Non-pigmented ciliary epithelial cell (primary cell): ENCODE results near the gene HEXIM2.

Experiments
- DNase-seq: peaks from one replicate; pipeline ENCODE4 v3.0.0-alpha.2; 2010; ENCODE audit warnings: low read depth

HEXIM2 gene

DNA sequence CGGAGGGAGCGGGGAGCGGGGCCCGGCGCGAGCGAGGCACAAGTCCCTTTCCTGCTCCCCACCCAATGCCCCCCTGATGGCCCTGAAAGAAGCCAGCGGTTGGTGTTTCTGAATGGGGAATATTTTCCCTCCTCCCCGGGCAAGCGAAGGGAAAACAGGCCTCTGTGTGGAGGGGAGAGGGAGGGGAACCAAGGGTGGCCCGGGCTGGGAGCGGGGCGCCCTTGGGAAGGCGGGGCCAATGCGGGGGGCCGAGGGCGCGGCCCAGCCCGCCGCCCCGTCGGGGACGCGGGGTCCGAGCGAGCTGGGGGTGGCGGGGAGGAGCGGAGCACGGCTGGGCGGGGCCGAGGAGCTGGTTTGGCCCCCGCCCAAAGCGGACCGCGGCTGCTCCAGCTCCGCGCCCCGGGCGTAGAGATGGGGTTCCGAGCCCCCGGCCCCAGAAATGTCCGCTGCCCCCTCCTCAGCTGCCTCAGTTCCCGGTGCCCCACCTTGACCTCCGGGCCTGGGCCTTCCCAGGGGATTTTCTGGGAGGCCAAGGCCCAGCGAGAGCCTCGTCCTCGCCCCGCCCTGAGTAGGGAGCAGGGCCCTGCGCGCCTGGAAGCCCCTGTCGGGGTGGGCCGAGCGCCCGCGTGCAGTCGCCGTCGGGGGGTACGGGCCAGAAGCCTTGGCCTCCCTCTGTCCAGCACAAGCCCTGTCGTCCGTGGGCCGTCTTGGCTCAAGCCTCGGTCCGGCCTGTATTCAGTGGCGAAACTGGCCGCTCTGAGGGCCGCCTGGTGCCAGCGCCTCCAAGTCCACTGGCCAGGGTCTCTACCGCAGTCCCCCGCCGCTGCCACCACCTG lies 17.3 kb upstream of the HEXIM2 start:
- DNase-seq, result no peak

DNA sequence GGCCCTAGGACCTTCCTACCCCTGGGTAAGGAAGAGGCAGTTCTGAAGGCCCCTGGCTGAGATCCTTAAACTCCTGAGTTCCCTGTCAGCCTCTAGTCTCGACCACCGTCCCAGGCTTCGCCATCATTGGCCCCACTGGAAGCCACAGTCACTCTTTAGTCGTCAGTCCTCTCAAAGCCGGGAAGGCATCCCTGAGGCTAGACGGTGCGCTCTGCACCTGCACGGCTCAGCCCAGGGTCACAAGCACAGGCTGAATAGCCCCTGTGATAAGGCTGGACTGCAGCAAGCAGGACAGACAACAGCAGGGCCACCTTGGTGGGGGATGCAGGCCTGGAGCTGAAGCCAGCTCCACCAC lies 16.7 kb upstream of the HEXIM2 start:
- DNase-seq, result no peak

DNA sequence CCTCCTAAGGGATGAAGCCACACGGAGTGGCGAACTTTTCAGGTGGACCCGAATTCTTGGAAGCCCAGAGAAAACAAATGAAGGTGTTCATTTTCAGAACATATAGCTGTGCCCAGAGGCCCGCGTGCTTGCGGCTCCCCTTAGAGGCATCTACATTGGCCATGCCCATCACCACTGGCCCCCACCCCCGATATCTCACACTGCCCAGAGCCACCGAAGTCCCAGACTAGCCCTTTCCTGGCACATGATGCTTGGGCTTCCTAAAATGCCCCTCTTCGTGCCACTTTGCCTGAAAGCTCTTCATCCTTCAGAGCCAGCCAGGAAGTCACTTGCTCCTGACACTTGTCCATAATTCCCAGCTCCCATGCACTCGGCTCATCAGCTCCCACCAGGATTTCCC lies 15.5 kb upstream of the HEXIM2 start:
- DNase-seq, result no peak

DNA sequence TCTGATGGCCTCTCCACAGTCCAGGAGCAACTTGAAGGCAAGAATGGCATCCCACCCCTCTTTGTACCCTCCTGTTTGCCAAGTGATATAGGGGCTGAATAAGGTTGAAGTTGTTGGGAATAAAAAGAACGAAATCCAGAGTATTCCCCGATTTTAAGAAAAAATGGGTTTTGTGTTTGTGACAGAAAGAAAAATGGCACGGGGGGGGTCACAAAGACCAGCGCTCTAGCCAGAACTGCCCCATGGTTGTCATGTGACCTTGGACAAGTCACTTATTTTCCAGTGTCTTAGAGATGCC lies 15.1 kb upstream of the HEXIM2 start:
- no peak for DNase-seq

DNA sequence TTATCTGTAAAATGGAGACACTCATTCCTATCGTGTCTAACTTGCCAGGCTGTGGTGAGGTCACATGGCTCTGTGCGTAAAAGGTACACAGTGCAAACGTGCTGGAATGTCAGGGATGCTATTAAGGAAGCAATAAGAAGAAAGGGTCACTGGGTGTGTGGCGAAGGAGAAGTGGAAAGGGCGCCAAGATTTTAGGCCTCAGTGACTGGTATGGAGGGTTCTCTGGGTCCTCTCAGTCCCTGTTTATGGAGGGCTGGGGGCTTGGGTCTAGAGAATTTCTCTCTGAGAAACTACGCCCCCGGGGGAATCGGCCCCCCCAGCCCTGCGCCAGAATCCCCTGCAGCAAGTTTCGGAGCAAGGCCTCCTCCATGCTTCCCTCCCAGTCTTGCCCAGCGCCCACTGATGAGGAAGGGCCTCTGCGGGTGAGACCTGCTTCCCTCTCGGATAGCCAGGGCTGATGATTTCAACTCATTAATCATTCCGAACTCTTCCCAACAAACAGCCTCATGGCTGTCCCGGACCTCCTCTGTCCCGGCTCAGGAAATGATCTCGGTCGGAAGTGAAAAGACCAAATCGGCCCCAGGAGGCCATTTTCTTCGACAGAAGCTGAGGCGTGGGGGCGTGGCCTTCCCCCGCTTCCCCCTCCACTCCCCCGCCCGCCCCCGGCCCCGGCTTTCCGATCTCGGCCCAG lies 14.6 kb upstream of the HEXIM2 start:
- no peak for DNase-seq

DNA sequence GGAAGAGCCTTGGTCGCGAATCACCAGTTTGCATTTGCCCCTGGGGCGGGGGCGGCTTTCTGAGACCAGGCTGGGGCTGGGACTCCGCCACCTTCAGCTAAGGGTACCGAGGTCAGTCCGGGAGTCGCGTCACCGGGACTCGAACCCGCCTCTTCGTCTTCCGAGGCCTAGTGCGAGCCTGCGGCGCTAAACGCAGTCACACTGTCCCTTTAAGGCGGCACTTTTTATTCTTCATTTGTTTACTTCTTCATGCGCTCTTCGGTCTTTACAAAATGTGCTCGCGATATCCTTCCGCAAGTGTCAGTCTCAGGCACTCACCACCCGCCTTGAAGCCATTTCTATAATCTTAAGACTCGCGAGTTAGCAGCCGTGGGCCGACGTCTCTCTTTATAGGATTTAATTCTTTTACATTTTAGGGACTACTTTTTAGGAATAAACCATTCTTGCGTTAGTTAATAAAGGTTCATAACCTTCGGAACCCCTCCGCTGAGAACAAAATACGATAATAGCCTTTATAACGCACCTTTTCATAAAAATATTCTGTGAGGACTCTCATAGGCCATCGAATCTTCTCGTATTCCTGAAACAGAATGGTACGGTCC lies 14.0 kb upstream of the HEXIM2 start:
- no peak for DNase-seq

DNA sequence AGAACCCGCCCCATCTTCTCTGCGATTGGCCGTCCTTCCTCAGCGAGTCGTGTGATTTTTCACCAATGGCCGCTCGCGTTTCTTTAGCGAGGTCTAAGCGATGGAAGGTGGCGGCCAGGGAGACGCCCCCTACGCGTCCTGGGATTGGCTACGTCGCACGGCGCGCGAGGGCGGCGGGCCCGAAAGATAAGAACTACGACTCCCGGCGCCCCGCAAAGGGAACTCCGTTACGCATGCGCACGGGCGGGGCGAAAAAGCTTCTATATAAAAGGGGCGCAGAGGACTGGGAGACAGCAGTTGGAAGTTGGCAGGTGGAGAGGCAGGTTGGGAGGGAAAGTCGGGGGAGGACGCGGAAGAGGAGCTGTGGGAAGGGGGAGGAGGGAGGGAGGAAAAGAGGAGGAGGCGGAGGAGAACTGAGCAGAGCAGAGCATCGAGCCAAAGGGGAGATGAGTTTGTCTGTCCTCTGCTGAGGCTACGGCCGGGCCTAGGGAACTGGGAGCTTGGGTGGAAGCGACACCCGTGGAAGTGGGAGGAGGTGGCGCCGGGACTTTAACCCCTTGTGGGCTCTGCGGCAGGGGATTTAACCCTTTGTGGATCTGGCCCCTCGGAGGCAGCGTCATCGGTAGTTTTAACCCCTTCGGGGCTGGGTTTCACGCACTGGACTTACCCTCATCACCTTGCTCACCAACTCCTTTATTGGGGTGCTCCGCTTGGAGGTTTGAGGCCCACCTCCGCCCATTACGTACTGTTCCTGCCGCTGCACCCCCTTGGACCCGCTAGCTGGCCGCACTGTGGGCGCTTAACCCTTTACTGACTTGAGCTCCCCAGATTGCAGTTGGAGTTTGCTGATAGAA lies 13.3 kb upstream of the HEXIM2 start, which contains the start of gene HEXIM1:
Gene HEXIM1, plus strand, starts transcription at position 293 of the 854 bp plus-strand sequence. CDS start 716 bp downstream, outside the sequence.
- peak; percentile 97 for DNase-seq

DNA sequence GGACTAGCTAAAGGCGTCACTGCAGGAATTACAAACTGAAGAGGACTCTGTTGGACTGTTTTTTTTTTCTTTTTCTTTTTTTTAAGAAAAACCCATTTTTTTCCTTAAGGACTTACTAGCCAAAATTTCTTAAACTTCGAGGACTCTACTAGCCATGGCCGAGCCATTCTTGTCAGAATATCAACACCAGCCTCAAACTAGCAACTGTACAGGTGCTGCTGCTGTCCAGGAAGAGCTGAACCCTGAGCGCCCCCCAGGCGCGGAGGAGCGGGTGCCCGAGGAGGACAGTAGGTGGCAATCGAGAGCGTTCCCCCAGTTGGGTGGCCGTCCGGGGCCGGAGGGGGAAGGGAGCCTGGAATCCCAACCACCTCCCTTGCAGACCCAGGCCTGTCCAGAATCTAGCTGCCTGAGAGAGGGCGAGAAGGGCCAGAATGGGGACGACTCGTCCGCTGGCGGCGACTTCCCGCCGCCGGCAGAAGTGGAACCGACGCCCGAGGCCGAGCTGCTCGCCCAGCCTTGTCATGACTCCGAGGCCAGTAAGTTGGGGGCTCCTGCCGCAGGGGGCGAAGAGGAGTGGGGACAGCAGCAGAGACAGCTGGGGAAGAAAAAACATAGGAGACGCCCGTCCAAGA lies 12.5 kb upstream of the HEXIM2 start:
- DNase-seq, result no peak

DNA sequence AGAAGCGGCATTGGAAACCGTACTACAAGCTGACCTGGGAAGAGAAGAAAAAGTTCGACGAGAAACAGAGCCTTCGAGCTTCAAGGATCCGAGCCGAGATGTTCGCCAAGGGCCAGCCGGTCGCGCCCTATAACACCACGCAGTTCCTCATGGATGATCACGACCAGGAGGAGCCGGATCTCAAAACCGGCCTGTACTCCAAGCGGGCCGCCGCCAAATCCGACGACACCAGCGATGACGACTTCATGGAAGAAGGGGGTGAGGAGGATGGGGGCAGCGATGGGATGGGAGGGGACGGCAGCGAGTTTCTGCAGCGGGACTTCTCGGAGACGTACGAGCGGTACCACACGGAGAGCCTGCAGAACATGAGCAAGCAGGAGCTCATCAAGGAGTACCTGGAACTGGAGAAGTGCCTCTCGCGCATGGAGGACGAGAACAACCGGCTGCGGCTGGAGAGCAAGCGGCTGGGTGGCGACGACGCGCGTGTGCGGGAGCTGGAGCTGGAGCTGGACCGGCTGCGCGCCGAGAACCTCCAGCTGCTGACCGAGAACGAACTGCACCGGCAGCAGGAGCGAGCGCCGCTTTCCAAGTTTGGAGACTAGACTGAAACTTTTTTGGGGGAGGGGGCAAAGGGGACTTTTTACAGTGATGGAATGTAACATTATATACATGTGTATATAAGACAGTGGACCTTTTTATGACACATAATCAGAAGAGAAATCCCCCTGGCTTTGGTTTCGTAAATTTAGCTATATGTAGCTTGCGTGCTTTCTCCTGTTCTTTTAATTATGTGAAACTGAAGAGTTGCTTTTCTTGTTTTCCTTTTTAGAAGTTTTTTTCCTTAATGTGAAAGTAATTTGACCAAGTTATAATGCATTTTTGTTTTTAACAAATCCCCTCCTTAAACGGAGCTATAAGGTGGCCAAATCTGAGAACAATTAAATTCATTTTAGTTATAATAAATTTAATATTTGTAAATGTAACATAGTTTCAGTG lies 11.7 kb upstream of the HEXIM2 start:
- DNase-seq, result no peak

DNA sequence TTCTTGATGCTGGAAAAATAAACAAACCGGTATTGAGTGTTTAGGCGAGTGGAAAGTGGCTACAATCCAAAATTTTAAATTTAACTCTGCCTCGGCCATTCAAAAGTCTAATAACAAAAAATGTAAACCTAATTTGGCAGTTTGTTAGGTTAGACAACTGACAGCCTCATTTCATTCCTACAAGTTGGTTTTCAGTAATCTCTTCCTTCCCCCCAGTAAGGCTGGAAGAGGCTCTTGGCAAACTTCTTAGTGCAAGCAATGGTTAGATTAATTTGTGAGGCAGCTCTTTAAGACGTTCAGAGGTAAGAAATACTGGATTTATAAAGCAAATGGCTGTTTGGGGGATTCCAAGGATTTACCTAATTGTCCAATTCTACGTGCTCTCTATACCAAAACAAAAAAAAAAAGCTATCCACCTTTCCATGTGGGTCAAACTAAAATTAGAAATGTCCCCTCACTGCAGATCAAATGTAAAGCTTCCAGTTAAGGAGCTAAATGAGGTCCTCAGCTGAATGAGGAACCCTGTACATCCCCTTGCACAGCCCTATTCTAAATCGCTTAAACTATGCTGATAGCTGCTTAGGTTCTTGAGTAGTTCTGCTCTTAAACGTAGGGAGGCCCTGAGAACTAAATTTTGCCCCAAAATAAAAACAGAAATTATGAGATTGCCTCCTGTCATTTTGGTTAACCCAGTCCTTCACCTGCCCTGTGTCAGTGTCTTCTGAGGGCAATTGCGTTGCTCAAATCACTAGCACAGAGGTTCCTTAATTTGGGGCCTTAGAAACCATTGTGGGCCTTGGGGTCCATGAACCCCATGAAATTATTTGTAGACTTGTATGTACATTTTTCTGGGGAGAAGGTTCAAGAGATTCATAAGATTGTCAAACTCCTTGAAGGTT lies 10.5 kb upstream of the HEXIM2 start:
- no peak for DNase-seq

DNA sequence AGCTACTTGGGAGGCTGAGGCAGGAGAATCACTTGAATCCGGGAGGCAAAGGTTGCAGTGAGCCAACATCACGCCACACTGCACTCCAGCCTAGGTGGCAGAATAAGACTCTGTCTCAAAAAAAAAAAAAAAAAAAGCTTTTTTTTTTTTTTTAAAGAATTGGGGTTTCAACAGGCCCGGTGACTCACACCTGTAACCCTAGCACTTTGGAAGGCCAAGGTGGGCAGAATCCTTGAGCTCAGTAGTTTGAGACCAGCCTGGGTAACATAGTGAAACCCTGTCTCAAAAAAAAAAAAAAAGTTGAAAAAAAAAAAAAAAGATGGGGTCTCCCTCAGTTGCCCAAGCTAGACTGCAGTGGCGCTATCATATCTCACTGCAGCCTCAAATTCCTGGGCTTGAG lies 6.6 kb upstream of the HEXIM2 start:
- DNase-seq, result no peak

DNA sequence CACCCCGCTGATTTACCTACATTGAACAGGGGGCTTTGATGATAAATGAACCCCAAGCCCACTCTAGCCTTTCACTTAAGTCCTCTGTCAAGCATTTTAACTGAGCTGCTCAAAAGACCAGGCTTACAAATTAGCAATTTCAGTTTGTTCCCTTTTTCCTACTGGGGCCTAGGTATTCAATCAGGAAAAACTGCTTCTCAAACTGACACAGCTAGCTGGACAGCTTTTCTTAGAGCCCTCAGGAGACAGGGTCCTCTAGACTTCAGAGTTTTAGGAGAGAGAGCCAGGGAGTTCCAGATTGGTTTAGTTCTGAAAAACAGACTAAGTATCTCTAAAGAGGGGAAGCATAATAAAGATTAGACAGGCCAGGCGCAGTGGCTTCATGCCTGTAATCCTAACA lies 6.2 kb upstream of the HEXIM2 start:
- DNase-seq, result no peak

DNA sequence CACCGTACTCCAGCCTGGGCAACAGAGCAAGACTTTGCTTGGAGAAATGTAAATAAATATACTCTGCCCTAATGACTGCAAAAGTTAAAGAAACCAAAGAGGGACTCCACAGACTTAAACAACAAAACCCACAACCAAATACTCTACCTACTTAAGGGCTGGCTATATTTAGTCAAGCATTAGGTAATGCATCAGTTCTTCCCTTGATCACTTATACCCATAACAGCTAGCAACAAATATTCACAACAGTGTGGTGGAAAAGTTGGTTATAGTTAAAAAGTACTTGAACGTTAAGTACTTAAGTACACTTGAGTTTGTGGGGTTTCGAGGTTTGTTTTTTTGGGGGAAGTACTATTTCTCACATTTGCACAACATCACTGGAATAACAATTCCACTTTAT lies 5.4 kb upstream of the HEXIM2 start:
- DNase-seq, result no peak

DNA sequence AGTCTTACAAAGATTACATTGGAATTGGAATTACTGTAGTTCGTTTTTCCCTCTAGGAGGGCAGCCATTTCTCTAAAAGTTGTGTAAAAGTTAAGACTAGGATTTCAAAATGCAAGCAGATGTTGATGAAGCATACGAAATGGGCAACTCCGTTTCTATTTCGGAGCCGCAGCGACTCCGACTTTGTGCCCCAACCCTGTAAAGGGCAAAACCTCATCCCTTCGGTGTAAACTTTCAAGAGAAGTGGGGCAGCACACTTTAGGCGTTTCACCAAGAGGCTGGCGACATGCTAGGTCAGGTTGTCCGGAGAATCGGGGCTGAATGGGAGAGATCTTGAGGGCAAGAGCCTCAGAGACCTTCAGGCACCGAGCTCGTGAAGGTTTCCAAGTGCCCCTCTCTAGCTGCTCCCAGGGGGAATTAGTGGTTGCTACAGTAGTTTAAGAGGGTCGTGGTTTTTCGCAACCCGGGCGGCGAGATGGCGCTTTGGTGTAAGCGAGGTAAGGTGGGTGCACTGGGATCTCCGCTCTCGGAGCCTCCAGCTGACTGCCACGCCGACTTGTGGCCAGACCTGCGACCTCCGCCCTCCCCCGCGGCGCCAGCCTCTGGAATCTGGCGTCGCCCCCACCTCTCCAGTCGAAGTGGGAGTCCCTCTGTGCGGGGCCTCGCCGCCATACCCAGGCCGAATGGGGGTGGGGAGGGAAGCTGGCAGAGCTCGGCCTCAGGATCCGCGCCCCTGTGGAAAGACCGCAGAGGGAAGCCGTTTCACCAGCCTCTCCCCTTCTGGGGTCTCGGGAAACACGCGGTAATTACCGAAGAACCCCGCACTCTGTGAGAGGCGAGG lies 1.0 kb upstream of the HEXIM2 start:
- no peak for DNase-seq

DNA sequence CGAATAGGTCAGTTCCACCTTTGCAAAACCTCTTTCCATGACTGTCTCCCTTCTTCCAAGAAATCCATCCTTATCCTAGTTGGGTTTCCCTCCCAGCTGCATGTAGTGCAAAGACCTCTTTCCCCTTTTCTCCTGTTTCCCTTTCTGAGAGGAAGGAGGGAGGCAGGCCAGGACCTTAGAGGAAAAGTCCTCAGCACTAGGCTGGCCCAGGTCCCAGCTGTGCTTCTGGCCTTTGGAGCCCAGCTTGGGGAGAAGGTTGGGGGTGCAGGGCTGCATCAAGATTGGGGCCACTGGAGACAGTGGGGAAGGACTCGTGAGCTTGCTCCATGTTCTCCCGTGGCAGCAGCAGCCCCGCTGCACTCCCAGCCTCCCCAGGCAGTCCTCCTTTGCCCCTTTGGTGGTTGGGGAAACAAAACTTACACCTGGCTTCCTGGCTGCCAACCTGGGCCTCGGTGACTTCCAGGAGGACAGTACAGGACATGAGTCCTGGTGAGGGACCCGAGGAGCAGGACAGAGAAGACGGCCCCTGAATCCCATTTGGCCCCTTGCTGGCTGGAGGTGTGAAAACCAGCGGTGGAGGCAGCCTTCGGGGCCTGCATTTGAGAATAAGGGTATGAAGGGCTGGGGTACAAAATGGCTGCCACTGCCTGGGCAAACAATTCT lies 481 bp downstream of the HEXIM2 start:
- no peak for DNase-seq

DNA sequence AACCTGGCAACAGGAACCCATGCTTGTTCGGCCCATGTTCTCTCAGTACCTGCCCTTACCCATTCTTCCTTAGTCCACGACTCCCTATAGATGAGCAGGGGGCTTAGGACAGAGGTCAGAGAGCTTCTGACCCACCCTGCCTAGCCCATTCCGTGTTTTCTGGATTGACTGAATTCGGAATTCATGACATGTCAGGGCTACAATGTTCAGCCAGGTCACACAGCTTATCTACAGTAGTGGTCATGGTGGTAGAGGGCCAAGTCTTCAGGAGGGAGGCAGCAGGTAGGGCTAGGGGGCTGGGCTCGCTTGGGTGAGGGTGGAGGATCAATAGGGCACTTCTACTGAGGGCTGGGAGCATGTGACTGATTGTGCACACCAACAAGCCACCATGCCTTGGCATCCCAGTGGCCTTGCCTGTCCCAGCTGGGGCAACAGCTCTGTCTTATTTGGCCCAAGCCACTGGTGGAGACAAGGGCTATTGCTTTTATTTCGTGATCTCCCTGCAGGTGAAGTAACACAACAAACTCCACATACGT lies 3.1 kb downstream of the HEXIM2 start:
- no peak for DNase-seq

DNA sequence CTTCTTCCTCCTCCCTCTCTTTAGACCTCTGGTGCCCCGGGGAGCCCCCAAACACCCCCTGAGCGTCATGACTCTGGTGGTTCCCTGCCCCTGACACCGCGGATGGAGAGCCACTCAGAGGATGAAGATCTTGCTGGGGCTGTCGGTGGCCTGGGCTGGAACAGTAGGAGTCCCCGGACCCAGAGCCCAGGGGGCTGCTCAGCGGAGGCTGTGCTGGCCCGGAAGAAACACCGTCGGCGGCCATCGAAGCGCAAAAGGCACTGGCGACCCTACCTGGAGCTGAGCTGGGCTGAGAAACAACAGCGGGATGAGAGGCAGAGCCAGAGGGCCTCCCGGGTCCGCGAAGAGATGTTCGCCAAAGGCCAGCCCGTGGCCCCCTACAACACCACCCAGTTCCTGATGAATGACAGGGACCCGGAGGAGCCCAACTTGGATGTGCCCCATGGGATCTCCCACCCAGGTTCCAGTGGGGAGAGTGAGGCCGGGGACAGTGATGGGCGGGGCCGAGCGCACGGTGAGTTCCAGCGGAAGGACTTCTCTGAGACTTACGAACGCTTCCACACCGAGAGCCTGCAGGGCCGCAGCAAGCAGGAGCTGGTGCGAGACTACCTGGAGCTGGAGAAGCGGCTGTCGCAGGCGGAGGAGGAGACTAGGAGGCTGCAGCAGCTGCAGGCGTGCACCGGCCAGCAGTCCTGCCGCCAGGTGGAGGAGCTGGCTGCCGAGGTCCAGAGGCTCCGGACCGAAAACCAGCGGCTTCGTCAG lies 7.5 kb downstream of the HEXIM2 start:
- DNase-seq, result no peak
